A549 treated with AZD2906 at 1 μM for 4 hours (cell line): ENCODE measurements around the gene PLLP. TPM values are rescaled to one million over a fixed set of nuclear protein-coding genes. Genes with fewer than 3 reads are reported as not detected.

Experiments
- total RNA-seq: library from RNA; stranded (reverse); fragments of 200-300 nt; extraction: Qiagen RNA extraction; gene quantifications from 5 replicates; pipeline ENCODE4 v1.2.3, GENCODE V29; 2022

The PLLP gene, protein sequence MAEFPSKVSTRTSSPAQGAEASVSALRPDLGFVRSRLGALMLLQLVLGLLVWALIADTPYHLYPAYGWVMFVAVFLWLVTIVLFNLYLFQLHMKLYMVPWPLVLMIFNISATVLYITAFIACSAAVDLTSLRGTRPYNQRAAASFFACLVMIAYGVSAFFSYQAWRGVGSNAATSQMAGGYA
- 1.4 to 1.7 TPM (median 1.6 TPM) in 5 replicates for total RNA-seq

GRCh38 chr16:57284209-57284951, at the start of gene PLLP:
PLLP (minus strand) TSS chr16:57284672; CDS start chr16:57284540, 132 bp downstream.

GRCh38 chr16:57244767-57245471, 39.6 kb downstream of the PLLP start, which contains the start of gene ARL2BP:
ARL2BP (plus strand) TSS chr16:57245259; CDS start chr16:57245368, 109 bp downstream.

Other genes starting within 250 kb of the PLLP start
- 38.7 to 49.8 TPM (median 45.1 TPM) in 5 replicates for gene CPNE2, start 192.1 kb downstream of the PLLP start, total RNA-seq
- 82.1 to 108 TPM (median 91.0 TPM) in 5 replicates for gene PSME3IP1, start 98.6 kb downstream of the PLLP start, total RNA-seq
- gene RSPRY1, start 98.3 kb downstream of the PLLP start, total RNA-seq = 33.0 to 47.7 TPM (median 37.2 TPM) in 5 replicates
- gene ARL2BP, start 39.4 kb downstream of the PLLP start, total RNA-seq = 76.6 to 82.0 TPM (median 78.7 TPM) in 5 replicates
- 0.05 to 0.07 TPM (median 0.05 TPM) in 4 of 5 replicates, not detected in the other for gene CCL22, start 74.1 kb upstream of the PLLP start, total RNA-seq
- 0.06 to 0.11 TPM (median 0.08 TPM) in 5 replicates for gene CX3CL1, start 87.8 kb upstream of the PLLP start, total RNA-seq
- gene CCL17, start 120.1 kb upstream of the PLLP start, total RNA-seq = not detected in 5 replicates
- 70.7 to 96.2 TPM (median 72.4 TPM) in 5 replicates for gene CIAPIN1, start 162.7 kb upstream of the PLLP start, total RNA-seq
- 40.3 to 51.4 TPM (median 49.7 TPM) in 5 replicates for gene COQ9, start 162.8 kb upstream of the PLLP start, total RNA-seq
- 105 to 193 TPM (median 108 TPM) in 5 replicates for gene POLR2C, start 178.0 kb upstream of the PLLP start, total RNA-seq
- 29.0 to 38.7 TPM (median 36.9 TPM) in 5 replicates for gene DOK4, start 201.8 kb upstream of the PLLP start, total RNA-seq